ENCODE data around the gene KRT73. TPM values are rescaled to one million over a fixed set of nuclear protein-coding genes. Genes with fewer than 3 reads are reported as not detected.

The KRT73 gene
- total and polyA plus RNA-seq, 4 donors: not detected

- H3K4me1 ChIP-seq (ENCODE audit: control insufficient read depth in 4 of 4, insufficient read depth in 4 of 4, low read length in 3 of 4): no peaks in the 10 kb centered on the region
- no peak for TF ChIP-seq SP1 (IDR thresholded peaks at IDR 0.05)
- no peak for TF ChIP-seq HNF4A (conservative IDR thresholded peaks at IDR 0.05)
- TF ChIP-seq TAF1 (conservative IDR thresholded peaks at IDR 0.05): no peak
- H3K27ac ChIP-seq (ENCODE audit: low read depth in 1 of 2, low read length in 2 of 2): no peak overlapping the region
- no peak overlapping the region for H3K9ac ChIP-seq (ENCODE audit: low read depth in 1 of 2, low read length in 2 of 2)
- no peaks in the 10 kb centered on the region for H3K9me3 ChIP-seq (ENCODE audit: control insufficient read depth in 4 of 4, low read length in 3 of 4)
- no peaks in the 10 kb centered on the region for H3K36me3 ChIP-seq (ENCODE audit: control insufficient read depth in 4 of 4, insufficient read depth in 3 of 4, low read depth in 1 of 4, low read length in 3 of 4)
- WGBS: 93% methylated on average over 10 of the region's 10 CpGs
- no peak overlapping the region for H3K4me3 ChIP-seq (ENCODE audit: low read depth in 1 of 3, low read length in 3 of 3)
- DNase-seq (ENCODE audit: low spot score): no peak
- no peaks in the 10 kb centered on the region for H3K27me3 ChIP-seq (ENCODE audit: control insufficient read depth in 4 of 4, insufficient read depth in 4 of 4, low read length in 3 of 4)
These were observed 47.8 kb downstream of the KRT73 start for GRCh38 chr12:52570511-52570910.

- DNase-seq (ENCODE audit: low spot score): no peak
- WGBS: 91% methylated on average over 12 of the region's 12 CpGs
- no peak for TF ChIP-seq MAX (IDR thresholded peaks at IDR 0.05)
- no peak for TF ChIP-seq JUND (IDR thresholded peaks at IDR 0.05)
- no peak for TF ChIP-seq EGR1 (IDR thresholded peaks at IDR 0.05; ENCODE audit: low read depth in 2 of 2)
- TF ChIP-seq REST (IDR thresholded peaks at IDR 0.05): no peak
- TF ChIP-seq YY1 (IDR thresholded peaks at IDR 0.05): no peak
- no peak for TF ChIP-seq RXRA (IDR thresholded peaks at IDR 0.05)
- no peak for TF ChIP-seq TAF1 (conservative IDR thresholded peaks at IDR 0.05)
- no peak for TF ChIP-seq NR2F2 (IDR thresholded peaks at IDR 0.05)
- TF ChIP-seq GABPA (IDR thresholded peaks at IDR 0.05 in 1 of 2, conservative IDR thresholded peaks at IDR 0.05 in 1 of 2): no peak
- TF ChIP-seq ZBTB33 (IDR thresholded peaks at IDR 0.05): no peak
- no peak for TF ChIP-seq HNF4A (conservative IDR thresholded peaks at IDR 0.05)
- TF ChIP-seq CTCF (IDR thresholded peaks at IDR 0.05; ENCODE audit: low read depth, low read length, missing input control): no peak
- TF ChIP-seq FOXA1 (IDR thresholded peaks at IDR 0.05): no peak
- no peak for TF ChIP-seq ATF3 (IDR thresholded peaks at IDR 0.05)
- TF ChIP-seq FOXA2 (IDR thresholded peaks at IDR 0.05): no peak
- no peak for TF ChIP-seq HNF4G (IDR thresholded peaks at IDR 0.05)
- no peak for TF ChIP-seq RAD21 (IDR thresholded peaks at IDR 0.05)
These were observed 50.2 kb downstream of the KRT73 start for GRCh38 chr12:52568111-52568510.

More at GRCh38 chr12:52568111-52568510, 50.2 kb downstream of the KRT73 start:
- Histone ChIP-seq H3K27ac (ENCODE audit: low read depth in 1 of 2, low read length in 2 of 2) (no peak overlapping the region), H3K36me3 (ENCODE audit: control insufficient read depth in 4 of 4, insufficient read depth in 3 of 4, low read depth in 1 of 4, low read length in 3 of 4) (no peaks in the 10 kb centered on the region), H3K4me1 (ENCODE audit: control insufficient read depth in 4 of 4, insufficient read depth in 4 of 4, low read length in 3 of 4) (no peaks in the 10 kb centered on the region), H3K4me3 (ENCODE audit: low read depth in 1 of 3, low read length in 3 of 3) (no peak overlapping the region), H3K27me3 (ENCODE audit: control insufficient read depth in 4 of 4, insufficient read depth in 4 of 4, low read length in 3 of 4) (no peaks in the 10 kb centered on the region), H3K9ac (ENCODE audit: low read depth in 1 of 2, low read length in 2 of 2) (no peak overlapping the region), H3K9me3 (ENCODE audit: control insufficient read depth in 4 of 4, low read length in 3 of 4) (no peaks in the 10 kb centered on the region)
